H1 (cell line): Measurements from ENCODE around the gene PPP4R4. TPM values are rescaled to one million over a fixed set of nuclear protein-coding genes. Genes with fewer than 3 reads are reported as not detected.

Source experiments
- CHD7 ChIP-seq: fragments of 300-600 bp; sonication (generic); IDR thresholded peaks from 2 replicates; pipeline ENCODE4 v1.7.1; 2012; ENCODE audit warnings: low read length, moderate library complexity, mild to moderate bottlenecking, inconsistent platforms; ENCODE audit not compliant: insufficient replicate concordance
- GTF2F1 ChIP-seq: IDR thresholded peaks from 2 replicates; pipeline ENCODE4 v1.6.1; 2012; ENCODE audit warnings: low read depth, low read length, improper control_type of control experiment, borderline replicate concordance
- JUN ChIP-seq: IDR thresholded peaks from 2 replicates; pipeline ENCODE4 v1.6.1; 2011; ENCODE audit warnings: low read depth, mild to moderate bottlenecking, improper control_type of control experiment, low read length
- MAFK ChIP-seq: IDR thresholded peaks from 2 replicates; pipeline ENCODE4 v1.6.1; 2012; ENCODE audit warnings: low read depth, mild to moderate bottlenecking, improper control_type of control experiment, low read length
- NRF1 ChIP-seq: IDR thresholded peaks from 2 replicates; pipeline ENCODE4 v1.6.1; 2011; ENCODE audit warnings: mild to moderate bottlenecking, low read depth, low read length, improper control_type of control experiment
- SIRT6 ChIP-seq: IDR thresholded peaks from one replicate; pipeline ENCODE4 v1.7.1; 2012; ENCODE audit warnings: low read length, inconsistent platforms
- SP4 ChIP-seq: IDR thresholded peaks from 2 replicates; pipeline ENCODE4 v1.6.1; 2012; ENCODE audit warnings: low read length, inconsistent platforms
- TEAD4 ChIP-seq: IDR thresholded peaks from 2 replicates; pipeline ENCODE4 v1.6.1; 2012; ENCODE audit warnings: low read depth, low read length, inconsistent platforms, mixed read lengths
- polyA plus RNA-seq, 7 experiments: library from polyadenylated mRNA; depleted of rRNA in 3 of 7; stranded (reverse) in 5 of 7; unstranded in 2 of 7; fragments of >200 nt in 5 of 7; fragments of 200-250 nt in 2 of 7; gene quantifications; 1 replicate in 5 of 7; 2 replicates in 1 of 7; 4 replicates in 1 of 7; pipeline versions ENCODE4 v1.2.1 to v1.2.3, GENCODE V29; 2011 to 2013; ENCODE audit warnings: missing spikeins in 2 of 7, mixed read lengths in 2 of 7
- total RNA-seq: library from RNA; stranded (reverse); fragmentation: NEBNext Ultra II Directional; extraction: Animal tissue kit (Norgen Biotek cat#: 25700); gene quantifications from 2 replicates; pipeline ENCODE4 v1.2.1, GENCODE V29; 2021

Gene PPP4R4
- total and polyA plus RNA-seq, 2 of the 8 experiments (the other 6 are each of a cell fraction or from before 2014, with no cell fraction given), result 3.3 to 9.6 TPM

GRCh38 chr14:94175011-94175745, 1.1 kb downstream of the PPP4R4 start (continued):
- TF ChIP-seq GTF2F1 (no peak), NRF1 (no peak), SP4 (no peak), TEAD4 (no peak), JUN (no peak), MAFK (no peak), SIRT6 (no peak), CHD7 (no peak)
